Osteoblast (primary cell): ENCODE results near the gene POMP. TPM values are rescaled to one million over a fixed set of nuclear protein-coding genes. Genes with fewer than 3 reads are reported as not detected.
A peak's percentile ranks its signal among the peaks of the same experiment; 100 is the strongest.

Experiments used
- DNase-seq: peaks from one replicate; pipeline ENCODE4 v3.0.0; 2011; ENCODE audit warnings: low spot score, mixed read lengths; ENCODE audit not compliant: insufficient read length; ENCODE audit errors: missing footprints
- H2AFZ ChIP-seq: 2 replicates; pipeline ENCODE4 v1.6.0; 2011; ENCODE audit warnings: mild to moderate bottlenecking, low read length
- H3K27ac ChIP-seq: 2 replicates; pipeline ENCODE4 v1.5.1; 2011; ENCODE audit warnings: mild to moderate bottlenecking, low read depth, low read length, moderate library complexity
- H3K27me3 ChIP-seq: 2 replicates; pipeline ENCODE4 v1.6.0; 2012; ENCODE audit warnings: mild to moderate bottlenecking, control low read depth, inconsistent platforms, low read length, moderate library complexity; ENCODE audit not compliant: insufficient read depth
- H3K36me3 ChIP-seq: 2 replicates; pipeline ENCODE4 v1.5.1; 2011; ENCODE audit warnings: mild to moderate bottlenecking, low read length, control low read depth, moderate library complexity; ENCODE audit not compliant: insufficient read depth
- H3K4me1 ChIP-seq: 2 replicates; pipeline ENCODE4 v1.5.1; 2011; ENCODE audit warnings: mild to moderate bottlenecking, low read length, control low read depth, moderate library complexity; ENCODE audit not compliant: insufficient read depth
- H3K4me2 ChIP-seq: 2 replicates; pipeline ENCODE4 v1.6.0; 2011; ENCODE audit warnings: mild to moderate bottlenecking, low read length; ENCODE audit not compliant: insufficient read depth
- H3K4me3 ChIP-seq: fragments of 200-600 bp; sonication (generic); 3 replicates; pipeline ENCODE4 v1.5.1; 2012; ENCODE audit warnings: mild to moderate bottlenecking, low read length, inconsistent platforms; ENCODE audit not compliant: insufficient read depth
- H3K79me2 ChIP-seq: 2 replicates; pipeline ENCODE4 v1.6.0; 2012; ENCODE audit warnings: mild to moderate bottlenecking, low read length, control low read depth, inconsistent platforms; ENCODE audit not compliant: insufficient read depth
- H3K9me3 ChIP-seq: 2 replicates; pipeline ENCODE4 v1.5.1; 2011; ENCODE audit warnings: low read depth, low read length, control low read depth
- H4K20me1 ChIP-seq: 2 replicates; pipeline ENCODE4 v1.6.0; 2012; ENCODE audit warnings: mild to moderate bottlenecking, low read length, control low read depth; ENCODE audit not compliant: insufficient read depth
- total RNA-seq: library from RNA; depleted of rRNA; stranded (reverse); fragments of >200 nt; gene quantifications from 2 replicates; pipeline ENCODE4 v1.2.3, GENCODE V29; 2012
- TF ChIP-seq, protein P1 (sequence below): IDR thresholded peaks from 2 replicates; pipeline ENCODE4 v1.5.1; 2011; ENCODE audit warnings: mild to moderate bottlenecking, low read depth, low read length, moderate library complexity; ENCODE audit errors: extremely low read depth

The POMP gene
- total RNA-seq, 1 donor: 73.1 TPM

DNA sequence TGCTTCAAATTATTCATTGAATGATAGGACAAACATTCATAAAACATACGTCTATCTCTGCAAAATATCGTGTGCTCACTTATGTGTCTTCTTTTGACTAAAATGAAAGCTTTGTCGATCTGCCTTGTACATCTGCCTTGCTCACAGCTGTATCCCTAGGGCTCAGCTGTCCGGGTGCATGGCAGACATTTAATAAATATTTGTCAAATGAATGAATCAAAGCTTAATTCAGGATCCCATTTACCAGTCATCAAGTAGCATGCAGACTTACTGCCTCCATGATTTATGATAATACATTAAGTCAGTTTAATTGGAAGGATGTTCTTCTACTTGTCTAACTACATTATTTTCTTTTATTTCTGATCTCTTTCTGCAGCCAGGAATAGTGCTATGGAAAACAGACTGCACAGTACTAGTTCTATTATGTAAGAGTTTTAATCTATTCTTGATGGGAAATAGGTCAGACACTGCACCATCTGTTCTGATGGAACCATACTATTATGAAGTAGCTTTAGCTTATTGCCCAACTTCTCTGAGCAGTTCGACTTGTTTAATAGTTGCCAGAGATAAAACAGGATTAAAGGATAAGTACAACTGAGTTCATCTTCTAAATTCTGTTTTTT, 46.6 kb downstream of the POMP start:
- no peak overlapping the region for H2AFZ ChIP-seq
- TF ChIP-seq, protein P1, sequence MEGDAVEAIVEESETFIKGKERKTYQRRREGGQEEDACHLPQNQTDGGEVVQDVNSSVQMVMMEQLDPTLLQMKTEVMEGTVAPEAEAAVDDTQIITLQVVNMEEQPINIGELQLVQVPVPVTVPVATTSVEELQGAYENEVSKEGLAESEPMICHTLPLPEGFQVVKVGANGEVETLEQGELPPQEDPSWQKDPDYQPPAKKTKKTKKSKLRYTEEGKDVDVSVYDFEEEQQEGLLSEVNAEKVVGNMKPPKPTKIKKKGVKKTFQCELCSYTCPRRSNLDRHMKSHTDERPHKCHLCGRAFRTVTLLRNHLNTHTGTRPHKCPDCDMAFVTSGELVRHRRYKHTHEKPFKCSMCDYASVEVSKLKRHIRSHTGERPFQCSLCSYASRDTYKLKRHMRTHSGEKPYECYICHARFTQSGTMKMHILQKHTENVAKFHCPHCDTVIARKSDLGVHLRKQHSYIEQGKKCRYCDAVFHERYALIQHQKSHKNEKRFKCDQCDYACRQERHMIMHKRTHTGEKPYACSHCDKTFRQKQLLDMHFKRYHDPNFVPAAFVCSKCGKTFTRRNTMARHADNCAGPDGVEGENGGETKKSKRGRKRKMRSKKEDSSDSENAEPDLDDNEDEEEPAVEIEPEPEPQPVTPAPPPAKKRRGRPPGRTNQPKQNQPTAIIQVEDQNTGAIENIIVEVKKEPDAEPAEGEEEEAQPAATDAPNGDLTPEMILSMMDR: no peak
- peaks cover 9% of the 10 kb centered on the region for H3K4me1 ChIP-seq
- no peak overlapping the region for H3K27ac ChIP-seq
- H3K4me2 ChIP-seq: no peak overlapping the region
- no peak for DNase-seq
- H3K9me3 ChIP-seq: no peaks in the 10 kb centered on the region
- H3K36me3 ChIP-seq: peaks cover 7% of the 10 kb centered on the region
- H3K27me3 ChIP-seq: no peaks in the 10 kb centered on the region
- no peaks in the 10 kb centered on the region for H4K20me1 ChIP-seq
- no peak overlapping the region for H3K4me3 ChIP-seq
- H3K79me2 ChIP-seq: no peaks in the 10 kb centered on the region

DNA sequence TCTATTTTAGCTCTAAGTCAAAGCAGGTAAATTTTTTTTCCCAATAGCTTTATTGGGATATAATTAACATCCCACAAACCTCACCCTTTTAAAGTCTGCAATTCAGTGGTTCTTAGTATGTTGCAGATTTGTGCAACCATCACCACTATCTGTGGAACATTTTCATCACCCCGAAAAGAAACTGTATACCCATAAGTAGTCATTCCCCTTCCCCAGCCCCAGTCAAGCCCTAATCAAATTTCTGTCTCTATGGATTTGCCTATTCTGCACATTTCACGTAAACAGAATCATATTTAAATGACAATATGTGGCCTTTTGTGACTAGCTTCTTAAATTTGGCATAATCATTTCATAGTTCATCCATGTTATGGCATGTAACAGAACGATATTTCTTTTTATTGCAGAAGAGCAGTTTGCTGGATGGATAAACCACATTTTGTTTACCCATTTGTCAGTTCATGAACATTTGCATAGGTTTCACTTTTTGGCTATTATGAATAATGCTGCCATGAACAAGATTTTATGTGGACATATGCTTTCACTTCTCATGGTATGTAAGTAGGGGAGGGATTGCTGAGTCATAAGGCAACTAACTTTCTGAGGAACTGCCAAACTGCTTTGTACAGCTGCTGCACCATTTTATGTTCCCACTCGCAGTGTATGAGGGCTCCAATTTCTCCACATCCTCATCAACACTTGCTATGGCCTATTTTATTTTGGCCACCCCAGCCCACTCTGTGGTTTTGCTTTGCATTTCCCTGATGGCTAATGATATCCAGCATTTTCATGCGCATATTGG, 48.9 kb downstream of the POMP start:
- no peak for DNase-seq
- H2AFZ ChIP-seq: peak overlapping the region; percentile 60
- peaks cover 9% of the 10 kb centered on the region for H3K4me1 ChIP-seq
- H3K4me2 ChIP-seq: peak overlapping the region; percentile 72
- no peaks in the 10 kb centered on the region for H3K27me3 ChIP-seq
- H3K9me3 ChIP-seq: no peaks in the 10 kb centered on the region
- TF ChIP-seq, protein P1: no peak
- H3K27ac ChIP-seq: peak overlapping the region; percentile 36
- H3K36me3 ChIP-seq: no peaks in the 10 kb centered on the region
- H3K79me2 ChIP-seq: no peaks in the 10 kb centered on the region
- H4K20me1 ChIP-seq: no peaks in the 10 kb centered on the region
- peak overlapping the region; percentile 24 for H3K4me3 ChIP-seq

DNA sequence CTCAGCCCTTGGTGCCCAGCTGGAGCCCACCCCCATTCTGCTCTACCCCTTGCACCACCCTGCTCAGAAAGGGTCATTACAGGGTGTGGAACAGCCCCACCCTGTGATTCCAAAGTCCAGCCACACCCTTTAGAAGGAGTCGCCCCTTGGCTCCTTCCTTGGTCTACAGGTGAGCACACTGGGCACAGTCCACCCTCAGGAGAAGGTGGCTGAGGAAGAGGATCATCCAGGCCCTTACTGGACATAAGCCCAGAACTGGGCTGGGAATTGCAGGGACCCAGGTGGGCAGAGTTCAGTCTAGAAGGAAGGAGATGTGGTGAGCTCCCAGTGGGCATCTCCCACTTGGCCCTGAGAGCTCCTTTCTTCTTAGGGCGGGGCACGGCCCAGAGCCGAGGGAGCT, 51.2 kb downstream of the POMP start:
- no peak overlapping the region for H2AFZ ChIP-seq

DNA sequence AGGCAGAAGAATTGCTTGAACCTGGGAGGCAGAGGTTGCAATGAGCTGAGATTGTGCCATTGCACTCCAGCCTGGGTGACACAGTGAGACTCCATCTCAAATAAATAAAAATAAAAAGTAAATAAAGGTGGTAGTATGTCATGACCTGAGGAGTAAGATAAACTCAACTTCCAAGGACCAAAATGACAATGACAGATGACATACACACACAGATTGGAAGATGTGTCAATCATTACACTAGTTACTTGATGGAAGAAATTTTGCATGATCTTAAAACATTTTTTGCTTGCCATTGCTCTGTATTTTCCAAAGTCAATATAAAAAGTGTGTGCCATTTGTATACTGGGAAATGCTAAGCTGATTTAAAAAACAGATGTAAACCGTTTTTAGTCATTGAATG, 55.7 kb downstream of the POMP start:
- no peaks in the 10 kb centered on the region for H4K20me1 ChIP-seq
- no peaks in the 10 kb centered on the region for H3K9me3 ChIP-seq
- no peak overlapping the region for H2AFZ ChIP-seq
- no peak overlapping the region for H3K27ac ChIP-seq
- peaks cover 26% of the 10 kb centered on the region for H3K4me1 ChIP-seq
- no peaks in the 10 kb centered on the region for H3K79me2 ChIP-seq
- H3K27me3 ChIP-seq: no peaks in the 10 kb centered on the region
- TF ChIP-seq, protein P1: no peak
- no peak overlapping the region for H3K4me3 ChIP-seq
- no peak for DNase-seq
- H3K36me3 ChIP-seq: no peaks in the 10 kb centered on the region
- H3K4me2 ChIP-seq: no peak overlapping the region

More for the DNA sequence above, 51.2 kb downstream of the POMP start:
- Histone ChIP-seq H4K20me1 (no peaks in the 10 kb centered on the region), H3K27ac (no peak overlapping the region), H3K4me2 (no peak overlapping the region), H3K4me1 (peaks cover 9% of the 10 kb centered on the region), H3K27me3 (no peaks in the 10 kb centered on the region), H3K9me3 (no peaks in the 10 kb centered on the region), H3K4me3 (no peak overlapping the region), H3K79me2 (no peaks in the 10 kb centered on the region), H3K36me3 (no peaks in the 10 kb centered on the region)
- TF ChIP-seq, protein P1: no peak
- no peak for DNase-seq
